GM21619 (cell line): Measurements from ENCODE around the gene GPR22.

Source experiments
- ATAC-seq: cut with Tn5 transposase; IDR thresholded peaks from one replicate; pipeline ENCODE4 v1.9.1; 2021; ENCODE audit not compliant: unreplicated experiment

The GPR22 gene, protein sequence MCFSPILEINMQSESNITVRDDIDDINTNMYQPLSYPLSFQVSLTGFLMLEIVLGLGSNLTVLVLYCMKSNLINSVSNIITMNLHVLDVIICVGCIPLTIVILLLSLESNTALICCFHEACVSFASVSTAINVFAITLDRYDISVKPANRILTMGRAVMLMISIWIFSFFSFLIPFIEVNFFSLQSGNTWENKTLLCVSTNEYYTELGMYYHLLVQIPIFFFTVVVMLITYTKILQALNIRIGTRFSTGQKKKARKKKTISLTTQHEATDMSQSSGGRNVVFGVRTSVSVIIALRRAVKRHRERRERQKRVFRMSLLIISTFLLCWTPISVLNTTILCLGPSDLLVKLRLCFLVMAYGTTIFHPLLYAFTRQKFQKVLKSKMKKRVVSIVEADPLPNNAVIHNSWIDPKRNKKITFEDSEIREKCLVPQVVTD

DNA sequence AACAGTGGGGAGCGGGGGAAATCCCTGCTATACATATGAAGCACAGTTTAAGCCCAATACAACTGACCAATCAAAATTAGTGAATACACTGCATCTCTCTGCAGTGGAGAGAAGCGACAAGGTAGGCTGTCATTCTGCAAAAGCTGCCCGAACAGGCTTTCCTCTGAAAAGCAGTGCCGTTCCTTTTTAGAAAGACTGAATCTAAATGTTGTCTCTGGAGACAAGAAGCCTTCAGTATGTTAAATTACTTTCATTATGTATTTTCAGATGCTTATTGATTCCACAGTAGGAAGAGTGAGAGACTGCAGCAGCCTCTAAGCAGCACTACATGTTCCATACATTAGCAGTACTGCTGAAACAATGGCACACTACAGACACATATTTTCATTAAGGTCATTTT, at the start of gene GPR22:
Gene GPR22 (plus strand): TSS at position 129 of the 400 bp plus-strand sequence. CDS start 4,004 bp downstream, outside the sequence.
- ATAC-seq, result no peak

DNA sequence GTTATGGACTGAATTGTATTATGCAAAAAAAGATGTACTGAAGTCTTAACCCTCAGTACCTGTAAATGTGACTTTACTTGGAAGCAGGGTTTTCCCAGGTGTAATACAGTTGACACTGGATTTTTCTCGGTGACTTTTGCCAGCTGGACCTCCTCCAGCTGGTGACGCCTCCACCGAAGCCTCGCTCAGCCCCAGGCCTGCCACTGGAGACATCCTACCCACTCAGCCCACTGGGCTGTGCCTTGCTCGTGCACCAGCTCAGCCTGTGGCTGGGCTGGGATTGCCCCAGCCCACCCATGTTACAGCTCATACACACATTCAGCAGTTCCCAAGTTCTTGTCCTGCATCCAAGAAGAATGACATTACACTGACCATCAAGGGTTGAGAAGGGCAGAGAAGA, 42.4 kb upstream of the GPR22 start:
- no peak for ATAC-seq

GRCh38 chr7:107428642-107429041, 41.2 kb upstream of the GPR22 start:
- ATAC-seq, result no peak

- ATAC-seq, result no peak
These were observed 39.8 kb upstream of the GPR22 start for GRCh38 chr7:107430057-107430456.

- no peak for ATAC-seq
These were observed 37.6 kb upstream of the GPR22 start for GRCh38 chr7:107432261-107432660.

- no peak for ATAC-seq
These were observed 34.1 kb upstream of the GPR22 start for GRCh38 chr7:107435749-107436148.

DNA sequence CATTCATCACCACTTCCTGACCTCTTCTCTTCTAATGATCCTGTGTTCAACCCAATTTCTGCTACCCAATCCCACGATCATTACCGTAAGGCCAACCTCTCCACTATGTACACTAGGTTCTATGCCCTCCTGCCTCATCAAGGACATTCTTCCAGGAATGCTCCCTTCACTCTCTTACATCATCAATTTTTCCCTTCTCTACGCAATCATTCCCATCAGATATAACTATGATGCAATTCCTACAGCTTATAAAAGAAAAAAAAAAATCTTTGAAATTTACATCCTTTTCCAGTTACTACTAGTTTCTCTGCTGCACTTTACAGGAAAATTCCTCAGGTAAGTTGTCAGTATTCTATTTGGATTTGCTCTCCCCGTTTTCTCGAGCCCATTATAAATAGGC, 30.8 kb upstream of the GPR22 start:
- no peak for ATAC-seq

GRCh38 chr7:107441581-107442422, 28.1 kb upstream of the GPR22 start:
- ATAC-seq, result no peak

- ATAC-seq, result no peak
These were observed 27.2 kb upstream of the GPR22 start for GRCh38 chr7:107442678-107443077.

DNA sequence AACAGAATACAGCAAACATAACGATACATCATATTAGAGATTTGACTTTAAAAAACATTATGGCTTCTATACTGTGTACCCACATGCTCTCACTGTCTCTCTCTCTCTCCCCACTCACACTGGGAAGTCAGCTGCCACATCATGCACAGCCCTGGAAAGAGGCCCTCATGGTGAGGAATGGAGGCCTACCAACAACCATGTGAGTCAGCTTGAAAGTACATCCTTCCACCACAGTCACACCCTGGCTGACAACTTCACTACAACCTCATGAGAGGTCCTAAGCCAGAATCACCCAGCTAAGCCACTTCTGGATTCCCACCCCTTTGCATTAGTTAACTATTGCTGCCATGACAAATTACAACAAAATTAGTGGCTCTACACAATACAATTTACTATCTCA, 23.3 kb upstream of the GPR22 start:
- ATAC-seq, result no peak

DNA sequence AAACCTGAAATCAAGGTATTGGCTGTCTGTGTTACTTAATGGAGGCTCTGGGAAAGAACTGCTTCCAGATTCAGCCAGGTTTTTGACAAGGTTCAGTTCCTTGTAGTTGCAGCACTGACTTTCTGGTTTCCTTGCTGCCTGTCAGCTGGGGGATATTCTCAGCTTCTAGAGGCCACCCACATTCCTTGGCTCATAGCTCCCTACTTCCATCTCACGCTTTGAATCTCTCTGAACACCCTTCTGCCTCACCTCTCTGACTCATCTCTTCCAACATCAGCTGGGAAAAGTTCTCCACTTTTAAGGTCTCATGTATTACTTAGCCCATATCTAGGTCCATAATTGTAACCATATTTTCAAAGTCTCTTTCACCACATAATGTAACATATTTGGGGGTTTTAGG, 22.9 kb upstream of the GPR22 start:
- no peak for ATAC-seq

DNA sequence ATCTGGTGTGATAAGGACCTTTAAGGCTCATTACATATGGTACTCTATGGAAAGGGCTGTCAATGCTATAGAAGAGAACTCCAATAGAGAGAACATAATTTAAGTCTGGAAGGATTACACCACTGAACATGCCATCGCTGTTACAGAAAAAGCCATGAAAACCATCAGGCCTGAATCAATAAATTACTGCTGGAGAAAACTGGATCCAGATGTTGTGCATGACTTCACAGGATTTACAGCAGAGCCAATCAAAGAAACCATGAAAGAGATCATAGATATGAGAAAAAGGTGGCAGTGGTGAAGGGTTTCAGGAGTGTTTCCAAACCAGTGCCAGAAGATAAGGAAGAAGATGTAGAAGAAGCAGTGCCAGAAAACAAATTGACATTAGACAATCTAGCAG, 18.9 kb upstream of the GPR22 start:
- ATAC-seq, result no peak

GRCh38 chr7:107453388-107453787, 16.5 kb upstream of the GPR22 start:
- no peak for ATAC-seq

GRCh38 chr7:107461938-107462533, 7.8 kb upstream of the GPR22 start:
- ATAC-seq, result no peak

GRCh38 chr7:107463139-107464078, 6.4 kb upstream of the GPR22 start:
- ATAC-seq, result no peak

DNA sequence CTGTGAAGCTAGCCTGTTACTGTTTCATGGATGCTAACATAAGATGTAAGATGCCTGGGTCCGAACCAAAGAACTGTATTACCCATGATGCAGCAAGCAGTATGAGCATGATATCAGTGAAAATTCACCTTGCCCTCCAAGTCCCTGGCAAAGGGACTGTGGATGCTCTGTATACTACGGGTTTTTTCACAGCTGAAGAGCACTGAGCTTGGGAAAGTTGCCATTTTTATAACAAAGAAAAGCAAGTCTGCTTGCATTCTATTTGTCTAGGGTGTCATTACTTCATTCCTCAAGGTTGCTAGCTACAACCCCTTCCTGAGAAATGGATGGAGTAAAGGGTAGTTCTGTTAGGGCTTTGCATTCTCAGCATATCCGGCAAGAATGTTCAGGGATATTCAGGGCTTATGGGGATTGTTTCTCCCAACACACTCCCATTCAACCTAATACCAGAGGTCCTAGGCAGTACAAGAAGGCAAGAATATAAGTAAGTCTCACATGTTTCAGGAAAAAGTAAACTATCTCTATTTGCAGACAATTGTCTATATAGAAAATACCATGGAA, 5.1 kb upstream of the GPR22 start:
- ATAC-seq, result no peak

GRCh38 chr7:107467972-107468371, 1.9 kb upstream of the GPR22 start:
- no peak for ATAC-seq

- no peak for ATAC-seq
These were observed 1.0 kb upstream of the GPR22 start for GRCh38 chr7:107468824-107469223.

DNA sequence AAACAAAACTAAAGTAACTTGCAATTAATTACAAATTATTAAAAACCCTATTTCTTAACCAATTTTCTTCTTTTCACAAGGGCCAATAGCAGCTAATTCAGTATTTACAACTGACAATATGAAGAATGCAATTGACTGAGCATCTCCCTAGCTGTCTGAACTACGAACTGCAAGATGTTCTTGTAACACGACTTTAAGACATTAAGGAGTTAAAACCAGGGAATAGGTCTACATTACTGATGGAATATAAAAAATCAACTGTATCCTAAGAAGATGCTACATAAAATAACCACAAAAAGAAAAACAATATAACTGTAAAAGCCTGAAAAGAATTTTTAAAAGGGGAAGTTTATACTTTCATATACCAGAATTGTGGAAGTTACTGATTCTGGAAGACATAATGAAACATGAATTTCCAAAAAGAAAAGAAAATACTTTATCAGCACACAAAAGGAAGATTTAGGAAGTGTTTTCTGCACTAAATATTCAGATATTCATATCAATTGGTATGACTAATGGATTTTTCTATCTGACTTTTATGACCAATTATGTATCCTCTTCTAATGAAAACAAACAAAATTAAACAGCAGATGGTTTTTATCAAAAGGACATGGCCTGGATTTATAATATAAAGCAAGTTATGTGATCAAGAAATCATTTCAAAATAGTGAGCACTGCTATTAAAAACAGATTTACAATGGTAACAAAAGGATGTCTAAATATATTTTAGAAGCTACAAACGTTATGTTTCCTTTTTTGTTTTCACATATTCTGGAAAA, 1.6 kb downstream of the GPR22 start:
- ATAC-seq, result no peak

GRCh38 chr7:107472116-107472515, 2.3 kb downstream of the GPR22 start:
- no peak for ATAC-seq
